ENCODE measurements around the gene USF2.

The USF2 gene

DNA sequence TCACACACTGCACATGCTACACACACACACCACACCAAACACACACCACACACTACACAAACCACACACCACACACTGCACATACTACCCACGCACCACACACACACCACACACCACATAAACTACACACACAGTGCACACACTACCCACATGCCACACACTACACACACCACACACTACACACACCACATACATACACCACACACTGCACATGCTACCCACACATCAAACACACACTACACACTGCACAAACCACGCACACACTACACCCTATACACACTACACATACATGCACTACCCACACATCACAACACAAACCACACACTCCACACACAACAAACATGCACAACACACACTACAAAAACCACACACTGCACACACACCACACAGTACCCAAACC lies 29.2 kb downstream of the USF2 start:
- no peak overlapping the region for H3K23ac ChIP-seq (ENCODE audit: low read length in 2 of 2)
- H2BK5ac ChIP-seq (ENCODE audit: low read depth, low read length, poor library complexity, severe bottlenecking), result no peak overlapping the region

GRCh38 chr19:35298561-35298972 lies 29.8 kb downstream of the USF2 start:
- Histone ChIP-seq H3K79me1 (replicated peaks; ENCODE audit: low read length, poor library complexity, severe bottlenecking) (no peaks in the 10 kb centered on the region), H4K91ac (ENCODE audit: low read length) (no peak overlapping the region), H3K36me3 (ENCODE audit: control insufficient read depth in 1 of 2, insufficient read depth in 2 of 2, low read depth in 1 of 2, low read length in 2 of 2) (no peaks in the 10 kb centered on the region), H2BK15ac (ENCODE audit: low read depth, poor library complexity, severe bottlenecking) (no peak overlapping the region), H4K8ac (ENCODE audit: low read length) (no peak overlapping the region), H3K27me3 (ENCODE audit: control insufficient read depth in 1 of 2, insufficient read depth in 1 of 2, low read length in 2 of 2) (peaks cover 3 to 77% of the 10 kb centered on the region in 2 experiments), H2AK5ac (ENCODE audit: low read length, severe bottlenecking) (no peak overlapping the region), H3K9ac (ENCODE audit: low read length) (no peak overlapping the region), H2BK5ac (ENCODE audit: low read depth, low read length, poor library complexity, severe bottlenecking) (no peak overlapping the region), H3K27ac (ENCODE audit: low read length, poor library complexity, severe bottlenecking) (no peak overlapping the region), H2AFZ (ENCODE audit: low read depth, low read length) (no peak overlapping the region), H3K4me3 (ENCODE audit: insufficient read depth in 1 of 2, low read depth in 1 of 2, low read length in 2 of 2) (no peak overlapping the region), H3K9me3 (ENCODE audit: control insufficient read depth, low read length) (no peaks in the 10 kb centered on the region), H2BK12ac (ENCODE audit: low read length in 2 of 2) (no peak overlapping the region), H3K14ac (ENCODE audit: low read length in 2 of 2) (peak overlapping the region in 1 of 2 experiments; percentile 37), H3K23ac (ENCODE audit: low read length in 2 of 2) (peak overlapping the region in 1 of 2 experiments; percentile 28), H3K4ac (ENCODE audit: low read depth in 1 of 2, low read length in 2 of 2) (no peak overlapping the region), H3K4me2 (ENCODE audit: low read length, poor library complexity, severe bottlenecking) (no peak overlapping the region), H3K4me1 (ENCODE audit: control insufficient read depth, insufficient read depth, low read depth, low read length) (no peaks in the 10 kb centered on the region), H3K18ac (ENCODE audit: low read depth in 1 of 2, low read length in 2 of 2) (no peak overlapping the region), H2BK120ac (ENCODE audit: low read depth, low read length) (no peak overlapping the region)
- DNase-seq, result no peak
- WGBS, result 93% methylated on average over 5 of the region's 5 CpGs

More for the DNA sequence above, 29.2 kb downstream of the USF2 start:
- 96% methylated on average over 2 of the region's 2 CpGs for WGBS
- no peak for DNase-seq
- Histone ChIP-seq H2BK12ac (ENCODE audit: low read length in 2 of 2) (no peak overlapping the region), H3K27me3 (ENCODE audit: control insufficient read depth in 1 of 2, insufficient read depth in 1 of 2, low read length in 2 of 2) (peaks cover 0 to 78% of the 10 kb centered on the region in 2 experiments), H4K91ac (ENCODE audit: low read length) (peak overlapping the region; percentile 7), H2BK120ac (ENCODE audit: low read depth, low read length) (no peak overlapping the region), H3K27ac (ENCODE audit: low read length, poor library complexity, severe bottlenecking) (no peak overlapping the region), H3K79me1 (replicated peaks; ENCODE audit: low read length, poor library complexity, severe bottlenecking) (no peaks in the 10 kb centered on the region), H4K8ac (ENCODE audit: low read length) (no peak overlapping the region), H3K4me2 (ENCODE audit: low read length, poor library complexity, severe bottlenecking) (no peak overlapping the region), H3K4me3 (ENCODE audit: insufficient read depth in 1 of 2, low read depth in 1 of 2, low read length in 2 of 2) (no peak overlapping the region), H2AK5ac (ENCODE audit: low read length, severe bottlenecking) (no peak overlapping the region), H2AFZ (ENCODE audit: low read depth, low read length) (no peak overlapping the region), H2BK15ac (ENCODE audit: low read depth, poor library complexity, severe bottlenecking) (no peak overlapping the region), H3K14ac (ENCODE audit: low read length in 2 of 2) (peak overlapping the region in 1 of 2 experiments; percentile 27), H3K9me3 (ENCODE audit: control insufficient read depth, low read length) (no peaks in the 10 kb centered on the region), H3K9ac (ENCODE audit: low read length) (no peak overlapping the region), H3K36me3 (ENCODE audit: control insufficient read depth in 1 of 2, insufficient read depth in 2 of 2, low read depth in 1 of 2, low read length in 2 of 2) (no peaks in the 10 kb centered on the region), H3K18ac (ENCODE audit: low read depth in 1 of 2, low read length in 2 of 2) (no peak overlapping the region), H3K4ac (ENCODE audit: low read depth in 1 of 2, low read length in 2 of 2) (no peak overlapping the region), H3K4me1 (ENCODE audit: control insufficient read depth, insufficient read depth, low read depth, low read length) (no peaks in the 10 kb centered on the region)

DNA sequence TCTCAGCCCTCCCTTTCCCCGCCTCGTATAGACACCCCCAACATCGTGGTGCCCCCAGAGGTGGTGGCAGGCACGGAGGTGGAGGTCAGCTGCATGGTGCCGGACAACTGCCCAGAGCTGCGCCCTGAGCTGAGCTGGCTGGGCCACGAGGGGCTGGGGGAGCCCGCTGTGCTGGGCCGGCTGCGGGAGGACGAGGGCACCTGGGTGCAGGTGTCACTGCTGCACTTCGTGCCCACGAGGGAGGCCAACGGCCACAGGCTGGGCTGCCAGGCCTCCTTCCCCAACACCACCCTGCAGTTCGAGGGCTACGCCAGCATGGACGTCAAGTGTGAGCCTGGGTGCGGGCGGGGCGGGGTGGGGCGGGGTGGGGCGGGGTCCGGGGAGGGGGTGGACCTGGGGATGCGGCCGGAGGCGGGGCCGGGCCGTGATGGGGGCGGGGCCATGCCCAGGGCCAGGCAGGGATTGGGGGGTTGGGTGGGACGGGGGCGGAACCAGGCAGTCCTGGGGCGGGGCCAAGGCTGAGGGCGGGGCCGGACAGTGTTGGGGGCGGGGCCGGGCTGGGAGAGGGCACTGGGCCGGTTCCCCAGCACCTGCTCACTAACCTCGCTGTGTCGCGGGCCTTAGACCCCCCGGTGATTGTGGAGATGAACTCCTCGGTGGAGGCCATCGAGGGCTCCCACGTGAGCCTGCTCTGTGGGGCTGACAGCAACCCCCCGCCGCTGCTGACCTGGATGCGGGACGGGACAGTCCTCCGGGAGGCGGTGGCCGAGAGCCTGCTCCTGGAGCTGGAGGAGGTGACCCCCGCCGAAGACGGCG lies 31.0 kb downstream of the USF2 start:
- Histone ChIP-seq H2AK5ac (ENCODE audit: low read length, severe bottlenecking) (no peak overlapping the region), H2BK120ac (ENCODE audit: low read depth, low read length) (no peak overlapping the region), H3K4me2 (ENCODE audit: low read length, poor library complexity, severe bottlenecking) (no peak overlapping the region), H3K18ac (ENCODE audit: low read depth in 1 of 2, low read length in 2 of 2) (no peak overlapping the region), H3K4me3 (ENCODE audit: insufficient read depth in 1 of 2, low read depth in 1 of 2, low read length in 2 of 2) (no peak overlapping the region), H3K79me1 (replicated peaks; ENCODE audit: low read length, poor library complexity, severe bottlenecking) (no peaks in the 10 kb centered on the region), H3K14ac (ENCODE audit: low read length in 2 of 2) (no peak overlapping the region), H2BK5ac (ENCODE audit: low read depth, low read length, poor library complexity, severe bottlenecking) (no peak overlapping the region), H3K4ac (ENCODE audit: low read depth in 1 of 2, low read length in 2 of 2) (no peak overlapping the region), H2BK15ac (ENCODE audit: low read depth, poor library complexity, severe bottlenecking) (no peak overlapping the region), H3K4me1 (ENCODE audit: control insufficient read depth, insufficient read depth, low read depth, low read length) (no peaks in the 10 kb centered on the region), H2BK12ac (ENCODE audit: low read length in 2 of 2) (no peak overlapping the region), H2AFZ (ENCODE audit: low read depth, low read length) (no peak overlapping the region), H3K9ac (ENCODE audit: low read length) (no peak overlapping the region), H4K91ac (ENCODE audit: low read length) (no peak overlapping the region), H3K27ac (ENCODE audit: low read length, poor library complexity, severe bottlenecking) (no peak overlapping the region), H3K27me3 (ENCODE audit: control insufficient read depth in 1 of 2, insufficient read depth in 1 of 2, low read length in 2 of 2) (peaks cover 8 to 74% of the 10 kb centered on the region in 2 experiments), H3K36me3 (ENCODE audit: control insufficient read depth in 1 of 2, insufficient read depth in 2 of 2, low read depth in 1 of 2, low read length in 2 of 2) (no peaks in the 10 kb centered on the region), H3K23ac (ENCODE audit: low read length in 2 of 2) (no peak overlapping the region), H3K9me3 (ENCODE audit: control insufficient read depth, low read length) (no peaks in the 10 kb centered on the region), H4K8ac (ENCODE audit: low read length) (no peak overlapping the region)
- DNase-seq, result no peak
- 66% methylated on average over 32 of the region's 55 CpGs for WGBS

DNA sequence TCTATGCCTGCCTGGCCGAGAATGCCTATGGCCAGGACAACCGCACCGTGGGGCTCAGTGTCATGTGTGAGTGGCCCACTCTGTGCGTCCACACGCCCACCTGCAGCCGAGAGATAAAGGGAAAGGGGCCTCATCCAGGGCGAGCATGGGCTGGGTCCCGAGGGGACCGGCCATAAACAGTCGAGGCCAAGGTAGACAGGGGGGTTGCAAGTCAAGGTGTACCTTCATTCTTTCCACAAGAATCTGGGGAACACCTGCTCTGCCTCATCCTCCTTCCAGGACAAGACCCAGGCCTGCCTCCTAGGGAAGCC lies 31.5 kb downstream of the USF2 start:
- Histone ChIP-seq H3K27me3 (ENCODE audit: control insufficient read depth in 1 of 2, insufficient read depth in 1 of 2, low read length in 2 of 2) (peaks cover 8 to 73% of the 10 kb centered on the region in 2 experiments), H2BK120ac (ENCODE audit: low read depth, low read length) (no peak overlapping the region), H3K9me3 (ENCODE audit: control insufficient read depth, low read length) (no peaks in the 10 kb centered on the region), H2BK12ac (ENCODE audit: low read length in 2 of 2) (no peak overlapping the region), H4K8ac (ENCODE audit: low read length) (no peak overlapping the region), H3K4me3 (ENCODE audit: insufficient read depth in 1 of 2, low read depth in 1 of 2, low read length in 2 of 2) (no peak overlapping the region), H2BK15ac (ENCODE audit: low read depth, poor library complexity, severe bottlenecking) (no peak overlapping the region), H3K4me2 (ENCODE audit: low read length, poor library complexity, severe bottlenecking) (no peak overlapping the region), H3K27ac (ENCODE audit: low read length, poor library complexity, severe bottlenecking) (no peak overlapping the region), H3K36me3 (ENCODE audit: control insufficient read depth in 1 of 2, insufficient read depth in 2 of 2, low read depth in 1 of 2, low read length in 2 of 2) (no peaks in the 10 kb centered on the region), H3K18ac (ENCODE audit: low read depth in 1 of 2, low read length in 2 of 2) (no peak overlapping the region), H2AK5ac (ENCODE audit: low read length, severe bottlenecking) (no peak overlapping the region), H3K9ac (ENCODE audit: low read length) (no peak overlapping the region), H4K91ac (ENCODE audit: low read length) (no peak overlapping the region), H3K23ac (ENCODE audit: low read length in 2 of 2) (no peak overlapping the region), H3K4me1 (ENCODE audit: control insufficient read depth, insufficient read depth, low read depth, low read length) (no peaks in the 10 kb centered on the region), H3K79me1 (replicated peaks; ENCODE audit: low read length, poor library complexity, severe bottlenecking) (no peaks in the 10 kb centered on the region), H2AFZ (ENCODE audit: low read depth, low read length) (no peak overlapping the region), H3K4ac (ENCODE audit: low read depth in 1 of 2, low read length in 2 of 2) (no peak overlapping the region), H3K14ac (ENCODE audit: low read length in 2 of 2) (no peak overlapping the region), H2BK5ac (ENCODE audit: low read depth, low read length, poor library complexity, severe bottlenecking) (no peak overlapping the region)
- DNase-seq, result no peak
- 90% methylated on average over 10 of the region's 10 CpGs for WGBS
